Measurements from ENCODE around the gene TGFB2.

TGFB2 gene

DNA sequence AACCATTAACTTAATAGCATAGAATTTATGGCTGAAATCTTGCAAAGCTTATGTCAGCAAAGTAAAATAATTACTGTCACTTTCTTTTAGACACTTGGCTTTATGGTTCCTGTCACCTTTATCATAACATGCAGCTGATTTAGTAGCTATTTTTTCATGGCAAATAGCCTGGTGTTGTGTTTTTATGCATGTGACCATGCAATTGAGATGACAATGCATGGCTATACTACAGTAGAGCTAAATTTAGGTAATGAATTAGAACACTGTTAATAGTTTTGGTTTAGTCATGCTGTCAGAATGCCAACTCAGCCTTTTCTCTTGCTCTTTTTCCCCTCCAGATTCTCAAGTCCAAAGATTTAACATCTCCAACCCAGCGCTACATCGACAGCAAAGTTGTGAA is 88.6 kb downstream of the TGFB2 start:
- peak; percentile 82 for DNase-seq

DNA sequence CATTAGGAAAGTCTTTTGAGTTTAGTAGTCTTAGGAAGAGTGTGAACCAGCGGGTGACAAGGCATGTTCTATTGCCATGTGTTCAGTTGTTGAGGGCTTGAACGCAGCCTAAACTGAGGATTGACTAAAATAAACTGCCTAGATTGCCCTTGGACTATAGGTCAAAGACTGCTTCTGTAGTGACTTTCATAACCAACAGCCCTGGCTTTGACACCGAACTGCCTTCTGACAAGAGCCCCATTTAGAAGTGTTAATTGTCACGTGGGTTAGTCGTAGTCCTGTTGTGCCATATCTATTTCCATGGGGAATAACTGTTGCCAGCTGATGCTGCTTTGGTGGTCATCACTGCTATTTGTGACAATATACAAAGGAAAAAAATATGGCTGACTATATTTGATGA is 90.4 kb downstream of the TGFB2 start:
- no peak for DNase-seq

DNA sequence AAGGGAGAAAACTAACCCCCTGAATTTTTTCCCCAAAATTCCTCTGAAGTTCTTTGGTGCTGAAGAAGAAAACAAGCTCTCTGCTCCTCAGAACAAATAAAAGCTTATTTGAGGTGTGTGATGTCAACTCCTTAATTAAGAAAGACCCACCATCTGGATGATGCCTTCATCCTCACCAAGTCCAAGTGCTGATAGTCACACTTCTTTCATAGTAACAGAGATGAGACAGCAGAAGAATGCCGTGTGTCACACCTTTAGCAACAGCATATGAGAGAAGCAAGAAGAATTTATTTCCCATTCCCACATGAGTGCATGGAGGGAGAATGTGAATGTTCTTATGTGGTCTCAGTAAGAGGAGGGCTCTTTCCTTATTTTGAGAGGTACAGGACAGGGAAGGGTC is 91.2 kb downstream of the TGFB2 start:
- no peak for DNase-seq

DNA sequence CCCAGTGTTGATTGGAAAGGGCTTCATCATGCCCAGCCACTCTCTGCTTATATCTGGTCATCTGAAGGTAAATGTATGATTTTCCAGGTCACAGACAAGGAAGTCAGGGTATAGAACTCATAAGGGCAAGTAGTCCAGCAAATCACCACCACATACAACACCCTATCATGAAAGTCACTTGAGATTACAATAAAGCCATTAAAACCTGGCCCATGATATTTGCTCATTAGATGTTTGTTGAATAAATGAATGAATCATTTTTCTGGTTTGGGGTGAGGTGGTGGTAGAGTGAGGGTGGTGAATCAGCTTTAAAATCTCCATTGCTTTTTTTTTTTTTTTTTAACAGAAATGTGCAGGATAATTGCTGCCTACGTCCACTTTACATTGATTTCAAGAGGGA is 91.9 kb downstream of the TGFB2 start:
- DNase-seq: no peak

DNA sequence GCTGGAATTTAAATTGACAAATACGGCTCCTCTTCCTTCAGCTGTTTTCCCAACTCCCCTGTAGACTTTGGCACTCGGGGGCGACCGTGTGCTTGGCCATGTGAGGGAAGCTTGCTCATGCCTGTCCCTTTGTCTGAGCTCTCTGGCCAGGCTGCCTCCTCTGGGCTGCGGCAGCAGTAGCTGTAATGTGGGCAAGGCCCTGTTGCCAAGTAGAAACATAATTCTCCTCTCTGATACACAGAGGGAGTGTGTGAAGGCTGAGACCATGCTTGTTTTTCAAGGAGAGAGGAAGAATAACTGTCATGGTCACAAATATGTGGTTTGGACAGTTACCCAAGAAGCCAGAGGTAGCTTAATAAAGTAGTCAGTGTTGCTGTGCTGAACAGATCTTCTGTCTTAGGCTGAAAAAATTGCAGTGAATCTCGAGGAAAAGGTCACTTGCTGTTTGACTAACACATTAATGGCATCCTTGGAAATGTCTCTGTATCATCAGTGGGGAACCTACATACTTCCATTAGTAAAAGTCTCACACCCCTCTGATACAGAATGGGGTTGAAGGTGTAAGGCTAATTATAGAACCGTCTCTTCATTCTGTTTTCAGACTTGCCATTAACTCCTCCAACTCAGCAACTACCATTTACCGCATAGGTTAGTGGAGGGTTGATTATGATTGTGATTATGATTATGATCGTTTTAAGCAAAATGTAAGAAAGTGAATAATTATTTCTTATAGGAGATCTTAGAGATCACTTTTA is 94.6 kb downstream of the TGFB2 start:
- DNase-seq: no peak

DNA sequence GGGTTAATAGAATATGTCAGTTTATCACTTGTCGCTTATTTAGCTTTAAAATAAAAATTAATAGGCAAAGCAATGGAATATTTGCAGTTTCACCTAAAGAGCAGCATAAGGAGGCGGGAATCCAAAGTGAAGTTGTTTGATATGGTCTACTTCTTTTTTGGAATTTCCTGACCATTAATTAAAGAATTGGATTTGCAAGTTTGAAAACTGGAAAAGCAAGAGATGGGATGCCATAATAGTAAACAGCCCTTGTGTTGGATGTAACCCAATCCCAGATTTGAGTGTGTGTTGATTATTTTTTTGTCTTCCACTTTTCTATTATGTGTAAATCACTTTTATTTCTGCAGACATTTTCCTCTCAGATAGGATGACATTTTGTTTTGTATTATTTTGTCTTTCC is 98.1 kb downstream of the TGFB2 start:
- no peak for DNase-seq

DNA sequence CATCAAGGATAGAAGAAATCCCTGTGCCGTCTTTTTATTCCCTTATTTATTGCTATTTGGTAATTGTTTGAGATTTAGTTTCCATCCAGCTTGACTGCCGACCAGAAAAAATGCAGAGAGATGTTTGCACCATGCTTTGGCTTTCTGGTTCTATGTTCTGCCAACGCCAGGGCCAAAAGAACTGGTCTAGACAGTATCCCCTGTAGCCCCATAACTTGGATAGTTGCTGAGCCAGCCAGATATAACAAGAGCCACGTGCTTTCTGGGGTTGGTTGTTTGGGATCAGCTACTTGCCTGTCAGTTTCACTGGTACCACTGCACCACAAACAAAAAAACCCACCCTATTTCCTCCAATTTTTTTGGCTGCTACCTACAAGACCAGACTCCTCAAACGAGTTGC is 99.0 kb downstream of the TGFB2 start:
- no peak for DNase-seq

DNA sequence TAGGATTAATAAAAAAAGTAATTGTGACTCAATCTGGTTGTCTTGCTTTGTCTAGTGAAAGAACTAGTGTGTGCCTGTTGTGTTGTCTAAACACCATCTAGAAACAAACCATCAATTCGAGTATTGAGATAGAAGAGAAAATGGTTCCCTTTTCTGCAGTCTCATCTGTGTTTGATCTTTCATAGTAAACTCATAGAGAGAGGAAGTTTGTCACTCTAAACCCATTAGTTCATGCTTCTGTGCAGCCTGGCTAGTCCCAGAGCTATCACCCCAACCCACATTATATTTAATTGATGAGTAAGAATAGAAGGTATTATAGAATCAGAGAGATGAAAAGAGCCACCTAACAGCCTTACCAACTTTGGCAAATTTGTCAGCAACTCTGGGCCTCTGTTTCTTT is 99.5 kb downstream of the TGFB2 start:
- no peak for DNase-seq

DNA sequence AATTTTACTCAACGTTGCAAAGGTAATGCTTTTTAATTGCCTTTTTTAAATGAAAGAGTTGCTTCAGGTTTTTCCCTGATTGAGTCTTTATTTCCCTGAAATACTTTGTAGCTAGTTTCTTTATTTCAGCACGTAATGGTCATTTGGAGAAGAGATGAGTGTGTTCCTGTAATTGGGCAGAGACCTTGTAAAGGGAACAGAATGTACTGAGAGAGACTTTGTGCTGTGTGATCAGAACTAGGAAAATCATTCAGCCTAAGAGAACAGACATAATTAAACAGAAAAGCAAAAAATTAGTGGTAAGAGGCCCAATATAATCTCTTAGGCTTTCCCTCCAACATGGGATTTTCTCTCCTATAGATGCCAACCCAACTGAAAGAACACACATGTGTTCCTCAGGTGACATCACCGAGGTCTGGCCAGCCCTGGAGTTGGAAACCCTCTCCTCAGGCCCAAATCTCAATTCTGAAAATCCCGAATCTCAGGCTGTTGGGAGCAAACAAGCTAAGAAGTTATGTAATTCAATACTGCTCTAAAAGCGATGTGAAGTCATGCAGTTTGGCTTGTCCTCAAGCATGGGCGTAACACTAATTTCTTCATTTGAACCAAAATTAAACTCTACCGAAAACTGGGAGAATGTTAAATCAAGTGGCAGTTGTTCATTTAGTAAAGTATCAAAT is 102.0 kb downstream of the TGFB2 start:
- no peak for DNase-seq

DNA sequence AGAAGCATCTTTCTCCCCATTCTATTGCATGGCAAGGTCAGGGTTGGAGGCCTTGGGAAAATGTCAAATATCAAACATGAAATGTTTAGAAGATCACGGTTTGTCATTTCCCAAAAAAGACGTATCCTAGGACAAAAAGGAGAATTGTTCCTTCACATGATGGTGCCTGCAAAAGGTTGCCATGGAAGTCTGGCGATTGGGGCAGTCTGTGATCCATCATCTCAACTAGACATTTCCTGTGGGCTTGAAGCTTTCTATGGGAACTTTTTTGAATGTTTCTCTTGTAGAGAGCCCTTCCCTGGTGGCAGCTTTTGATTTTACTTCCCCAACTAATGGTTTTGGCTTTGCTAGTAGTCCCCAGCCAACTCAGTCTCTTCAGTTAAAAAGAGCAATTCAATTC is 106.3 kb downstream of the TGFB2 start:
- DNase-seq: no peak

DNA sequence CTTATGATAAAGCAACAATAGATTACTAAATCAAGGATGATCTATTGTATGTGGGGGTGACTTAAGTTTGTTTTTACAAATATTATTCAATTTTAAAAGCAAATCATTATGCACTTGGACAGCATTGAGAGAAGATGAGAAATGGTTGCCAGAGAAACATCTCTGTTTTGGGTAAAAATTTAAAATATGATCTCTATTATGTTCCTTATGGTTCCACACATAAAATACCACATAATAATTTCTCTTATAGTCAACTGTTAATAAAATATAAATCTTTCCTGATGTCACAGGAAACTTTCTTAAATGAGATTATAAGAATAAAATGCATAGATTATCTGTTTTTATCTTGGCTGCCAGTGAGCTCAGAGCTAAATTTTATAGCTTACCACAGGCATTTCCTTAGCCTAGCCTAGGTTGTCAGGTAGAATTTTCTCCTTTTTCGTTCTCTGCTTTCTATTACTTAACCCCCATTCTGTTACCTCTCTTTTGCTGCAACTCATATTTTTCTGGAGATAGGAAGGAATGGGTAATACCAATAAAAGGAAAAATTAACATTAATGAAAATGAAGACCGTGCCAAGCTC is 109.7 kb downstream of the TGFB2 start:
- no peak for DNase-seq

DNA sequence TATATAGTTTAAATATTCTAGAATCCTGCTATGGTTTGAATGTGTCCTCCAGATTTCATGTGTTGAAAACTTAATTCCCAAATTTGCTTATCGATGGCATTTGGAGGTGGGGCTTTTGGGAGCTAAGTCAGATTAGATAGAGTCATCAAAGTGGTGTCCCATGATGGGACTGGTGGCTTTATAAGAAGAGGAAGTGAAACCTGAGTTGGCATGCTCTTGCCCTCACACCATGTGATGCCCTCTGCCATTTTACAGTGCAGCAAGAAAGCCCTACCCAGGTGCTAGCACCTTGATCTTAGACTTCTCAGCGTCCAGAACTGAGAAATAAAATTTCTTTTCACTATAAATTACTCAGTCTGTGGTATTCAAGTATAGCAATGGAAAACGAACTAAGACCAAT is 111.3 kb downstream of the TGFB2 start:
- DNase-seq: no peak

DNA sequence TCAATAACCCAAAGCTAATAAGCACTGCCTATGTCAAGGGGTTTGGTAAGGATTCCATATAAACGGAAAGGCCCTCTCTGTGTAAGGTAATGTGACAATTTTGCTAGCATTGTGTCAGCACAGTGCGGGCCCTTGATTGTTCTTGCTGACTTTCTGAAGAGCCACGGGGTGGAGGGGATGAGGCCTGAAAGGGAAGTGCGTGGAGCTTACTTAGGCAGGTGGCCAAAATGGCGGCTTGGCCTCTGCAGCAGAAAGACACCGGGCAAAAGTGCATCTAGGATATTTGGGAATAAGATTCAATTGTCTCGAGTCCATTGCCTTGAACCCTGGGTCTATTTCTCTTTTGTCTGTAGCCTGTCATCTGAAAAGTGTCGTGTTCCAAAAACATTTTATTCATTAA is 114.3 kb downstream of the TGFB2 start:
- no peak for DNase-seq

DNA sequence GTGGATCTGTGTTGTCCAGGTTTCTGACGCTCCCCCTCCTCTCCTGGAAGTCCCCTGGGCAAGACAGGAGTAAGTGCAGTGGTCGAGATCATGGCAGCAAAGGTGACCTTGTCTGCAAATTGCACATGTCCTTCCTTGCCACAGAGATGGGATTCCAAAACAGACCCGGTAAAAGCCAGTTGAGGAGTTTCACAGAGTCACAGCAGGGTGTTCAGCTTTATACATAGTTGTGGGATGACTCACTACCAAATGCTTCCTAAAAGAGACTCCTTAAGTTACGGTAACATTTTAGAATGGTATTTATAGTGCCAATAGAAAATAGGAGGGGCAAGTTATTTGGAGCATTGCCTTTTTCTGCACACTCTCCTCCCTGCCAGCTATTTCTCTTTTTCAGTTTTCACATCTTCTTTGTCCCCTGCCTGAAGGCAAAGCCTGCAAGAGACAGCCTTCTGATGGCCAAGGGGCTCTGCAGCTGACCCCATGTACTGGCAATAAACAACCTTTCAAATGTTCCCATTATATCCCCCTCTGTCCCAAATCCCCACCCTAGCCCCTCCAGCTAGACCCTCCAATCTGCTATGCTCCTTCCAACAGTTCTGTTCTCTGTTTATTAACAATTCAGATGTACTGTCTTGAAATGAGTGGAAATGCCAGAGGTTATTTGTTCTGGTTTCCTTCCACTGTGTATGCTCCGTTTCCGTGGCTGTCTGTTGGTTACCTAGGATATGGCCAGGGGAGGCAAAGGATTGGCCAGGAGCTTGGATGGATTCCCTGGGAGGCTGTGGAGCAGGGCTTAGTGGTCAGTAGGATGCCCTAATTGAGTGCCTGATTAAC is 115.0 kb downstream of the TGFB2 start:
- peak; percentile 95 for DNase-seq

DNA sequence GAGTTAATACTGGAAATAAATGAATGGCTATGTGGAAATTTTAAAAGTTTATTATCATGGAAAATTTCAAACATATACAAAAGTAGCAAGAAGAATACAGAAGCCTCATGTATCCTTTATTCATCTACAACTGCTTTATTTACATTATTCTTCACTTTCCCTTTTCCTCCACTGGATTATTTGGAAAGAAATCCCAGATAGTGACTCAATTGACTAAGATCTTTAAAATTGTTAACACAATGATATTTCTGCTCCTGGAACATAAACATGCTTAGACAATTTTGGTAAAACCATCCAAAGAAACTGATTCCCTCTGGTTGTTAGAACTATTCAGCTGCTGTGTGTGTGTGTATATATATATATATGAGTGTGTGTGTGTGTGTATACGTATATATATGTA is 116.2 kb downstream of the TGFB2 start:
- DNase-seq: no peak

DNA sequence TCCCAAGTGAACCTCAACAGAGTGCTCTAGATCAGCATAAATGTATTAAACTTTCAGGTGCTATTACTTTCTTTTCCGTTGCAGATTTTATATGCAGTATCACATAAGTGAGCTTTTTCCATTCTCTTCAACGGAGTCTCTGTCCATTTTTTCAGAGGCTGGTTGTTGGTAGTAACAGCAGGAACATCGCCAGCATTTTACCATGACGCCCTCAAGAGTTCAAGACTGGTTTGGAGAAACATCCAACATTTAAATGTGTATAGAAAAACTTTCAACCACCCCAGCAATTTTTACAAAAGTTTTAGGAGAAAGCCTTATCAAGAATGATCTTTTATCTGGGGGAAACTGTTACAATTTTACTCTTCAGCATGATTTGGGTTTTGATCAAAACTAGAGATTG is 117.0 kb downstream of the TGFB2 start:
- DNase-seq: no peak

DNA sequence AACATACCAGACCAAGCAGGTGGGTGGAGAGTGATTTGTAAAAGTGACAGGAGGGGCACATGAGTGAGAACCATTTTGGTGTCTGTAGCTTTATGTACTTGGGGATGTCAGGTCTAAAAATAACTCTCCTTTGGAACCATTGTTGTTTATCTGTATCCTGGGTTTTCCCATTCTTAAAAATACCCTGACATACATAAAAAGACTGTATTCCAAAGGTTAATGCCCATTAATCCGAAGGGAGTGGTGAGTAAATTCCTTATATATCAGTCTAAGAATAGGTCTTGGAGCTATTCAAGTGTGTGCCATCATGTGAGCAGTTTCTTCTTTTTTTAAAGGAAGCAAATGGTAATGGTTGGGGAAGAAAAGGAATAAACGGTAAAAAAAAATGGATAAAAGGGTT is 117.5 kb downstream of the TGFB2 start:
- DNase-seq: no peak

DNA sequence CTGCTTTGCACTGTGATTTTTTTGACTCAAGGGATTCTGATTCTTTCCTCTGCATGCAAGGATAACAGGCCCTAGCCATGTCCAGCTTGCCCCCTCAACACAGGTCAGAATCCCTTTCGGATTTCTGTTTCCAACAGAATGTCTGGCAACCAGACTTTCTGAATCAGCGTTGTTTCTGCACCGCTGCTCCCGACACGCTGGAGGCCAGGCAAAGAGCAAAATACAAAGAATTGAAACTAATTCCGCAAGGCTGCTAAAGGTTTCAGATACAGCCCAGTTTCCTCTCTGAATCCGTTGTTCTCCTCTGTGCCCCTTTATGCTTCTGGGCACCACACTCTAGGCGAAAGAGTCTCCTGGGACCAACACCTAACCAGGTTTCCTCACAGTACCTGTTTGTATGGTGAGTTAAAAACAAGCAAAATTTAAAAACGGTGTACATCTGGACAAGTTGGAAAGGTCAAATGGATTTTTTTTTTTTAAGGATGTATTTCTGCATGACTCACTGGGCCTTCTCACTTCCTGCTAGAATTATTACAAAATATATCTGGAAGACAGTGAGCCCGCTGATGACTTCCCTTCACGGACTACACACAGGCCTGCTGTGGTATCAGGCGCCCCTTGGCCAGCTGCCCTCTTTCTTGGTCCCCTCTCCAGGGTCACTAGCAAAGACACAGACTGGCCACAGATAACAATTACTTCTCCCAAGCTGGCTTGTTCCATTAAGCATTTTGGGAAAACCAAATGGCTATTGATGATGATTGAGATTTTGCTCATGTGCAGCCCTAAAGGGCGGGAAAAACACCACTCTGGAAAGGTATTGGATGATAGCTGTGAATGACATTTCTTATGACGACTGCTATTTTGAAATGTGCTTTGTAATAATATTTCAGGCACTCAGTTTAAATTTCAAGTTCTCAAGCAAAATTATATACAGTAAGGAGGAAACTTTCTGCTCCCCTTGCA is 118.3 kb downstream of the TGFB2 start:
- DNase-seq: peak; percentile 72

DNA sequence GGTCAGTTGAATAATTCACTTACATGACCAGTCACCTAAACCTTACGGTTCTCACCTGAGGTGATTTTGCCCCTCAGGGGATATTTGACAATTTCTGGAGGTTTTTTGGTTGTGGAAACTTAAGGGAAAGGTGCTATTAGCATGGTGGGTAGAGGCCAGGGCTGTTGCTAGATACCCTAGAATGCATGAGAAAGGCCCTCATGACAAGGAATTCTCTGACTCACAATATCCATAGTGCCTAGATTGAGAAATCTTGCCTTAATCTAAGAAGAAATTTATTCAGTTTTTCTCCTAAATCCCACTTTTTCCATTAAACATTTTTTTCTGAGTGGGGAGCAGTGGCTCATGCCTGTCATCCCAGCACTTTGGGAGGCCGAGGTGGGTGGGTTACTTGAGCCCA is 119.7 kb downstream of the TGFB2 start:
- no peak for DNase-seq

DNA sequence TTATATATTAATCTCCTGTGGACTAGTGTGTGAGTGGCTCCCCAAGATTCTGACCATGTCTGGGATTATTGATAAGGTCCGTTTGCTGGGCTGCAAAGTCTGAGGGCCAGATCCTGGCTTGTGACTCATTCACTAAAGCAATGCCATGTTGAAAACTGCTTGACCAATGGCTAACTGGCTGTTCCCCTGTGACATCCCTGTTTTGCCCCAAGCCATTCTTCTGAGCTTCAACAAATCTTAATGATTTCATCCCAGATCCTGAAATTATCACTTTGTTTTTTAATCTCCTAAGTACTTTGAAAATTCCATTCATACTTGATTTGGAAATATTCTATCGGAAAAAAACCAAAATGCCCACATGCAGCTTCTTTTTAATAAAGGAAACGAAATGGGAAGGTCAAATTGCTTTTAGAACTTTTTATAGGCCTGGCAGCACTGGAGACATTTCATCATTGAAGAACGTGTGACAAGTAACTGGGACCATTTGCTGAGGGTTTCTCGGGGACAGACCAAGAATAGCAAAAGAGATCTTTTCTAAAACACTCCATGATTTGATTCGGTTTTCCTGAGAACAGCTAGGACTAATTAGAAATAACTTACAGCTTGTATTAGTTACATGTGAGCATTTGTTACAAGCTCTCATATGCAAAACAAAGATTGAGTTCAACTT is 121.3 kb downstream of the TGFB2 start:
- DNase-seq: no peak
